CD14-positive monocyte (primary cell): ENCODE results near the gene IP6K2. TPM values are rescaled to one million over a fixed set of nuclear protein-coding genes. Genes with fewer than 3 reads are reported as not detected.

Experiments
- DNase-seq, 3 donors: peaks; one replicate each; pipeline ENCODE4 v3.0.0-alpha.2; 2011 to 2022
- H2AFZ ChIP-seq: 2 replicates; pipeline ENCODE4 v1.6.0; 2012; ENCODE audit warnings: mild to moderate bottlenecking, low read depth, low read length, inconsistent platforms; ENCODE audit not compliant: insufficient read depth, poor library complexity, severe bottlenecking
- H3K27ac ChIP-seq, 2 donors: 1 replicate in 1 of 2; 2 replicates in 1 of 2; pipeline ENCODE4 v1.5.1; 2012 to 2013; ENCODE audit warnings: low read length in 2 of 2, control low read depth in 1 of 2, inconsistent platforms in 1 of 2, low read depth in 1 of 2, mild to moderate bottlenecking in 1 of 2
- H3K27me3 ChIP-seq, 2 donors: one replicate each; pipeline versions ENCODE4 v1.6.0 to v1.6.1; 2011 to 2013; ENCODE audit warnings: low read length in 2 of 2; ENCODE audit not compliant: control insufficient read depth in 2 of 2, insufficient read depth in 2 of 2
- H3K36me3 ChIP-seq, 2 donors: replicated peaks in 1 of 2; 1 replicate in 1 of 2; 2 replicates in 1 of 2; pipeline versions ENCODE4 v1.5.1 to v1.6.1; 2012 to 2013; ENCODE audit warnings: low read length in 2 of 2, control low read depth in 1 of 2, inconsistent platforms in 1 of 2, mild to moderate bottlenecking in 1 of 2; ENCODE audit not compliant: insufficient read depth in 2 of 2, control insufficient read depth in 1 of 2
- H3K4me1 ChIP-seq, 2 donors: 1 replicate in 1 of 2; 2 replicates in 1 of 2; pipeline versions ENCODE4 v1.5.1 to v1.6.1; 2012 to 2013; ENCODE audit warnings: low read length in 2 of 2, control low read depth in 1 of 2, inconsistent platforms in 1 of 2, mild to moderate bottlenecking in 1 of 2, moderate library complexity in 1 of 2; ENCODE audit not compliant: insufficient read depth in 2 of 2, control insufficient read depth in 1 of 2
- H3K4me2 ChIP-seq: replicated peaks from 2 replicates; pipeline ENCODE3; 2012; ENCODE audit warnings: low read length, moderate library complexity, mild to moderate bottlenecking; ENCODE audit not compliant: poor library complexity, severe bottlenecking; ENCODE audit errors: extremely low read depth
- H3K4me3 ChIP-seq, 3 experiments: fragments of 200-600 bp in 1 of 3; sonication (generic) in 1 of 3; replicated peaks in 1 of 3; 1 replicate in 2 of 3; 2 replicates in 1 of 3; pipeline ENCODE4 v1.5.1; 2011 to 2013; ENCODE audit warnings: low read length in 3 of 3, mild to moderate bottlenecking in 3 of 3, control low read depth in 2 of 3, low read depth in 2 of 3, inconsistent platforms in 1 of 3, moderate library complexity in 1 of 3
- H3K79me2 ChIP-seq: 2 replicates; pipeline ENCODE4 v1.6.0; 2012; ENCODE audit warnings: mild to moderate bottlenecking, control low read depth, inconsistent platforms, low read length, moderate library complexity; ENCODE audit not compliant: insufficient read depth
- H3K9ac ChIP-seq: 2 replicates; pipeline ENCODE4 v1.6.0; 2017; ENCODE audit warnings: low read length, mild to moderate bottlenecking; ENCODE audit not compliant: insufficient read depth, poor library complexity, severe bottlenecking
- H3K9me3 ChIP-seq, 2 donors: replicated peaks in 1 of 2; 1 replicate in 1 of 2; 2 replicates in 1 of 2; pipeline versions ENCODE4 v1.5.1 to v1.6.1; 2012 to 2013; ENCODE audit warnings: low read length in 2 of 2, control low read depth in 1 of 2; ENCODE audit not compliant: control insufficient read depth in 1 of 2, insufficient read depth in 1 of 2
- H4K20me1 ChIP-seq: 2 replicates; pipeline ENCODE4 v1.6.0; 2012; ENCODE audit warnings: mild to moderate bottlenecking, low read length, control low read depth, moderate library complexity; ENCODE audit not compliant: insufficient read depth
- H3K27ac Mint-ChIP-seq, 7 donors: one replicate each; pipeline ENCODE4 v1.8.0; 2020; ENCODE audit warnings: mild to moderate bottlenecking in 7 of 7, mixed read lengths in 7 of 7, moderate library complexity in 6 of 7, inconsistent platforms in 2 of 7
- H3K27me3 Mint-ChIP-seq, 3 donors: one replicate each; pipeline ENCODE4 v1.8.0; 2021 to 2022; ENCODE audit warnings: low read depth in 3 of 3, mild to moderate bottlenecking in 3 of 3, mixed read lengths in 3 of 3, moderate library complexity in 3 of 3, inconsistent platforms in 1 of 3
- H3K36me3 Mint-ChIP-seq, 2 donors: one replicate each; pipeline ENCODE4 v1.8.0; 2020; ENCODE audit warnings: mixed read lengths in 2 of 2, inconsistent platforms in 1 of 2, mild to moderate bottlenecking in 1 of 2
- H3K4me1 Mint-ChIP-seq: one replicate; pipeline ENCODE4 v1.8.0; 2020; ENCODE audit warnings: mild to moderate bottlenecking, mixed read lengths
- H3K4me3 Mint-ChIP-seq, 2 donors: one replicate each; pipeline ENCODE4 v1.8.0; 2020; ENCODE audit warnings: mild to moderate bottlenecking in 2 of 2, mixed read lengths in 2 of 2, moderate library complexity in 1 of 2
- H3K9me3 Mint-ChIP-seq, 7 donors: one replicate each; pipeline ENCODE4 v1.8.0; 2020 to 2022; ENCODE audit warnings: mixed read lengths in 7 of 7, mild to moderate bottlenecking in 6 of 7, moderate library complexity in 6 of 7, inconsistent platforms in 2 of 7
- WGBS: methylation state at CpG from one replicate; pipeline ENCODE4 v1.1.5; 2013; ENCODE audit warnings: missing lambda C conversion rate; ENCODE audit not compliant: insufficient coverage; 5-methylcytosine and 5-hydroxymethylcytosine counted together
- intact Hi-C, 2 donors: fragments of 100-400 bp; cut with micrococcal nuclease; formaldehyde crosslinking; loops; one replicate each; pipeline versions ENCODE4 v1.15.0 to v1.15.1; 2023
- polyA plus RNA-seq, 3 donors: library from polyadenylated mRNA; depleted of rRNA in 1 of 3; unstranded in 2 of 3; stranded (reverse) in 1 of 3; fragments of 300-500 nt in 2 of 3; fragments of >200 nt in 1 of 3; fragmentation: Illumina TruSeq in 2 of 3; gene quantifications; 1 replicate in 2 of 3; 2 replicates in 1 of 3; pipeline ENCODE4 v1.2.3, GENCODE V29; 2012 to 2021
- TF ChIP-seq, protein P1 (sequence below): fragments of 200-600 bp; IDR thresholded peaks from one replicate; pipeline ENCODE4 v1.8.0; 2022; ENCODE audit warnings: antibody characterized with exemption, mild to moderate bottlenecking

The IP6K2 gene
- polyA plus RNA-seq, 3 donors: 16.5 to 53.8 (median 18.7) TPM

DNA sequence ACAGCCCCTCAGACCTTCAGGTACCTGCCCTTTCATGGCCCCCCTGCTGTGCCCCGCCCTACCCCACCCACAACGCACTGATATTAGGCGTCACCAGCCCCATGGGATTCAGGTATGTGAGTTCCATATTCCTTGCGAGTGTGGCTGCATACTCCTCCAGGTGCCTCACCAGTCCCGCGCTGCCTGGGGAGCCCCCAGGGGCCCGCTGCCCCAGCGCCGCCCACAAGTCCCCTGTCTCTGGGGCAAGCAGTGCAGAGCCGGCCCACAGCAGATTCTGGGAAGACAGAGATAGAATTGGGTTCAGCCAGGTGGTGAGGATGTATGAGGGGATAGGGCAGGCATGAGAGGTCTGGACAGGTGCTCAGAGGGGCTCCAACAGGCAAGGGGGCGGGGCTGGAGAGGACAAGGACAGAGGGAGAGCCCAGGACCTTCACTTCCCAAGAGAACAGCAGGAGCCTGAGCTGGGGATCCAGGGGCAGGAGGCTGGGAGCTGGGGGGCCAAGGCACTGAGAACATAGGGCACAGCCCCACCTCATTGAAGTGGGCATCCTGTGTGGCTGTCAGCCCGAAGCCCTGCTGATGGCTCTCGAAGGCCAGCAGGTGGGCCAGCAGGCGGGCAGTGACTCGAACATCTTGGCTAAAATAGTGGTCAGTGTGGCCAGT is 68.7 kb downstream of the IP6K2 start:
- no peaks in the 10 kb centered on the region for H3K79me2 ChIP-seq
- H4K20me1 ChIP-seq: no peaks in the 10 kb centered on the region
- intact Hi-C loops: no loop called here
- no peaks in the 10 kb centered on the region for H3K9me3 Mint-ChIP-seq
- no peak overlapping the region for H3K4me3 Mint-ChIP-seq
- H3K4me2 ChIP-seq: no peak overlapping the region
- H3K9ac ChIP-seq: no peak overlapping the region
- H3K4me1 ChIP-seq: no peaks in the 10 kb centered on the region
- H3K27ac Mint-ChIP-seq: no peak overlapping the region
- H3K36me3 ChIP-seq: no peaks in the 10 kb centered on the region
- H3K36me3 Mint-ChIP-seq: no peaks in the 10 kb centered on the region
- no peaks in the 10 kb centered on the region for H3K27me3 ChIP-seq
- no peaks in the 10 kb centered on the region for H3K9me3 ChIP-seq
- no peak overlapping the region for H3K4me3 ChIP-seq
- TF ChIP-seq, protein P1, sequence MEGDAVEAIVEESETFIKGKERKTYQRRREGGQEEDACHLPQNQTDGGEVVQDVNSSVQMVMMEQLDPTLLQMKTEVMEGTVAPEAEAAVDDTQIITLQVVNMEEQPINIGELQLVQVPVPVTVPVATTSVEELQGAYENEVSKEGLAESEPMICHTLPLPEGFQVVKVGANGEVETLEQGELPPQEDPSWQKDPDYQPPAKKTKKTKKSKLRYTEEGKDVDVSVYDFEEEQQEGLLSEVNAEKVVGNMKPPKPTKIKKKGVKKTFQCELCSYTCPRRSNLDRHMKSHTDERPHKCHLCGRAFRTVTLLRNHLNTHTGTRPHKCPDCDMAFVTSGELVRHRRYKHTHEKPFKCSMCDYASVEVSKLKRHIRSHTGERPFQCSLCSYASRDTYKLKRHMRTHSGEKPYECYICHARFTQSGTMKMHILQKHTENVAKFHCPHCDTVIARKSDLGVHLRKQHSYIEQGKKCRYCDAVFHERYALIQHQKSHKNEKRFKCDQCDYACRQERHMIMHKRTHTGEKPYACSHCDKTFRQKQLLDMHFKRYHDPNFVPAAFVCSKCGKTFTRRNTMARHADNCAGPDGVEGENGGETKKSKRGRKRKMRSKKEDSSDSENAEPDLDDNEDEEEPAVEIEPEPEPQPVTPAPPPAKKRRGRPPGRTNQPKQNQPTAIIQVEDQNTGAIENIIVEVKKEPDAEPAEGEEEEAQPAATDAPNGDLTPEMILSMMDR: no peak
- H3K27ac ChIP-seq: no peak overlapping the region
- 98% methylated on average over 15 of the region's 15 CpGs for whole genome bisulfite sequencing
- H3K27me3 Mint-ChIP-seq: peaks cover 0 to 3% (median 0%) of the 10 kb centered on the region in 3 donors
- no peak for DNase-seq
- no peak overlapping the region for H2AFZ ChIP-seq
- no peaks in the 10 kb centered on the region for H3K4me1 Mint-ChIP-seq

DNA sequence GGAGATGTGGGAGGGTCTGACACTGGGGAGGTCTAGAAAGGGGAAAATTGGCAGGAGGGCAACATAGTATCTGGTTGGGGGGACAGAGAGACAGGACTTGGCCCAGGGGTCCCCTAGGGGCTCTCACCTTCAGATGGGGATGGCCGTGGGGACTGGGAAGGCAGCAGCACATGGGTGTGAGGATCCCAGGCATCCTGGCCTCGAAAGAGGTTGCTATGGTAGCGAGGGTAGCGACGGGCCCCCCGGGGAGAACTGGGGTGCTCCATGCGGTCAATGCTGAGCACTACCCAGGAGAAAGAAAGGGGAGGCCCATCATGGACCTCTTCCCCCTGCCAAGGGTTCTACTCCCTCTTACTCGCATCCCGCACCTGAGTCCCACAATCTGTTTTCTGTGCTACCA is 69.3 kb downstream of the IP6K2 start:
- H2AFZ ChIP-seq: no peak overlapping the region
- intact Hi-C loops: no loop called here
- no peak for DNase-seq
- H3K27ac ChIP-seq: no peak overlapping the region
- no peaks in the 10 kb centered on the region for H3K9me3 ChIP-seq
- H4K20me1 ChIP-seq: no peaks in the 10 kb centered on the region
- Mint-ChIP-seq H3K9me3 (no peaks in the 10 kb centered on the region), H3K4me3 (no peak overlapping the region), H3K27ac (no peak overlapping the region), H3K36me3 (no peaks in the 10 kb centered on the region), H3K4me1 (no peaks in the 10 kb centered on the region), H3K27me3 (peaks cover 0 to 3% (median 0%) of the 10 kb centered on the region in 3 donors)
- 93% methylated on average over 7 of the region's 9 CpGs for WGBS
- no peak overlapping the region for H3K4me2 ChIP-seq
- TF ChIP-seq, protein P1: no peak
- no peak overlapping the region for H3K4me3 ChIP-seq
- H3K4me1 ChIP-seq: no peaks in the 10 kb centered on the region
- no peaks in the 10 kb centered on the region for H3K36me3 ChIP-seq
- no peak overlapping the region for H3K9ac ChIP-seq
- H3K27me3 ChIP-seq: no peaks in the 10 kb centered on the region
- no peaks in the 10 kb centered on the region for H3K79me2 ChIP-seq
